GM06990 (cell line): ENCODE measurements around the gene DTX1.

Source experiments
- DNase-seq: peaks from one replicate; pipeline ENCODE4 v3.0.0-alpha.2; 2011; ENCODE audit not compliant: insufficient read length; ENCODE audit errors: extremely low read depth
- H3K27me3 ChIP-seq: replicated peaks from 2 replicates; pipeline ENCODE4 v1.6.0; 2011; ENCODE audit warnings: low read length; ENCODE audit not compliant: control insufficient read depth, insufficient read depth
- H3K36me3 ChIP-seq: 2 replicates; pipeline ENCODE4 v1.5.1; 2011; ENCODE audit warnings: low read length; ENCODE audit not compliant: control insufficient read depth, insufficient read depth
- H3K4me3 ChIP-seq: replicated peaks from 2 replicates; pipeline ENCODE4 v1.5.1; 2011; ENCODE audit warnings: low read depth, mild to moderate bottlenecking, control low read depth, low read length
- CTCF ChIP-seq: IDR thresholded peaks from 2 replicates; pipeline ENCODE4 v1.5.1; 2011; ENCODE audit warnings: low read length, control low read depth, mild to moderate bottlenecking, inconsistent platforms; ENCODE audit not compliant: insufficient read depth, poor library complexity, severe bottlenecking

The DTX1 gene

DNA sequence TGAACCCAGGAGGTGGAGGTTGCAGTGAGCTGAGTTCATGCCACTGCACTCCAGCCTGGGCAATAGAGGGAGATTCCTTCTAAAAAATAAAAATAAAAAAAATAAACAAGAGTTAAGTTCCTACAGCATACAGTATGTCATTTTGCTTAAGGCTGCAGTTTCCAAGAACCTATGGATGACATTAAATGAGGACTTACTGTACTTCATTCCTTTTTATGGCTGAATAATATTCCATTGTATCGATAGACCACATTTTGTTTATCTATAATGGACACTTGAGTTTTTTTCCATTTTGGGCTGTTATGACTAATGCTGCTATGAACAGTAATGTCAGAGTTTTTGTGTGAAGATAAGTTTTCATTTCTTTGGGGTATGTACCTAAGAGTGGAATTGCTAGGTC is 61.6 kb downstream of the DTX1 start:
- DNase-seq: no peak
- no peak overlapping the region for H3K4me3 ChIP-seq
- H3K27me3 ChIP-seq: peaks cover 2% of the 10 kb centered on the region; the same call in 1 of the 2 replicates
- no peak for TF ChIP-seq CTCF
- H3K36me3 ChIP-seq: no peaks in the 10 kb centered on the region

- TF ChIP-seq CTCF: no peak
- Histone ChIP-seq H3K4me3 (no peak overlapping the region), H3K36me3 (no peaks in the 10 kb centered on the region), H3K27me3 (peaks cover 2% of the 10 kb centered on the region; the same call in 1 of the 2 replicates)
- no peak for DNase-seq
Observed at GRCh38 chr12:113119980-113120669, 63.6 kb downstream of the DTX1 start.

- H3K36me3 ChIP-seq: no peaks in the 10 kb centered on the region
- H3K27me3 ChIP-seq: peaks cover 2% of the 10 kb centered on the region; the same call in 1 of the 2 replicates
- no peak for DNase-seq
- TF ChIP-seq CTCF: no peak
- H3K4me3 ChIP-seq: no peak overlapping the region
Observed at GRCh38 chr12:113120670-113121370, 64.3 kb downstream of the DTX1 start.

DNA sequence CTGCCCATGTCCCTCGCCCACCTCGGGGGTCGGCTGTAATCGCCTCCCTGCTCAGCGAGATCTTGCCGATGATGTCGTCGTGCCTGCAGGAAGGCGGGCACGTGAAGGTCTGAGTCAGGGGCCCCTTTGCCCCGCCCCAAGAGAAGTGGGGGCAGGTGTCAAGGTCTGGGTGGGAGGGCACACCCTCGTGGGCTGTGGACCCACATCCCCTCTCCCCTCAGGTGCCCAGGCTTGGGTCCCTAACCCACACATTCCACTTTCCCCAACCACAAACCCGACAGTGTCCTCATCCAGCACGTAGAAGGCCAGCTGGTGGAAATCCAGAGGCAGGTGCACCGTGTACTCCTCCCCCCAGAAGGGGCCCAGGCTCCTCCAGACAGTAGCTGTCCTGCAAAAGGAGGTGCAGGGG is 71.3 kb downstream of the DTX1 start:
- Histone ChIP-seq H3K36me3 (no peaks in the 10 kb centered on the region), H3K27me3 (peaks cover 3% of the 10 kb centered on the region), H3K4me3 (no peak overlapping the region)
- DNase-seq: no peak
- TF ChIP-seq CTCF: no peak

- Histone ChIP-seq H3K4me3 (no peak overlapping the region), H3K27me3 (peaks cover 3% of the 10 kb centered on the region), H3K36me3 (no peaks in the 10 kb centered on the region)
- no peak for DNase-seq
- no peak for TF ChIP-seq CTCF
Observed at GRCh38 chr12:113128802-113129663, 72.5 kb downstream of the DTX1 start.
